IPS-15b (cell line): ENCODE results near the gene SPX.

Experiments used
- H3K27me3 ChIP-seq: one replicate; pipeline ENCODE4 v1.6.1; 2013; ENCODE audit warnings: low read length; ENCODE audit not compliant: control insufficient read depth, insufficient read depth
- H3K36me3 ChIP-seq: one replicate; pipeline ENCODE4 v1.6.1; 2013; ENCODE audit warnings: low read length; ENCODE audit not compliant: control insufficient read depth, insufficient read depth
- H3K4me1 ChIP-seq: one replicate; pipeline ENCODE4 v1.6.1; 2013; ENCODE audit warnings: mild to moderate bottlenecking, low read length; ENCODE audit not compliant: control insufficient read depth, insufficient read depth
- H3K4me3 ChIP-seq: one replicate; pipeline ENCODE4 v1.5.1; 2013; ENCODE audit warnings: low read depth, low read length
- H3K9ac ChIP-seq: one replicate; pipeline ENCODE4 v1.6.1; 2013; ENCODE audit warnings: low read depth, mild to moderate bottlenecking, low read length
- H3K9me3 ChIP-seq: one replicate; pipeline ENCODE4 v1.6.1; 2013; ENCODE audit warnings: mild to moderate bottlenecking, low read length; ENCODE audit not compliant: control insufficient read depth, insufficient read depth

The SPX gene

DNA sequence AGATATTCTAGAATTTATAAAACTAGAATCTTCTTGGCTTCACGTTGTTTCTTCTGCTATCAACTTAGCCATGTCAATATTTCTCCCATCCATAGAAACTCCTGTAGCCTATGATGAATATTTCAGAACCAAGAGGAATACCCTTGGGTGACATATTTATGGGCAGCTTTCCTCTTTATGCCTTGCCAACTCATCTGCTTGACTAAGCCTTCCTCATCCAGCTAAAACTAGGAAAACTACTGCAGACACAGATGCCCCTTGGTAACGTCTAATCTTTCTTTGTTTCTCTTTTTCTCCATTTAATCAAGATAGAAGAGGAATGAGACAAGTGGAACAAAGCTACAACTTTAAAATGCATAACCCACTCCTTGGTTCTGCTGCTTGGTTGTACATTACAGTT, 18.2 kb upstream of the SPX start:
- Histone ChIP-seq H3K4me1 (peaks cover 3% of the 10 kb centered on the region), H3K27me3 (no peaks in the 10 kb centered on the region), H3K9ac (no peak overlapping the region), H3K36me3 (peaks cover 3% of the 10 kb centered on the region), H3K9me3 (no peaks in the 10 kb centered on the region), H3K4me3 (no peak overlapping the region)

DNA sequence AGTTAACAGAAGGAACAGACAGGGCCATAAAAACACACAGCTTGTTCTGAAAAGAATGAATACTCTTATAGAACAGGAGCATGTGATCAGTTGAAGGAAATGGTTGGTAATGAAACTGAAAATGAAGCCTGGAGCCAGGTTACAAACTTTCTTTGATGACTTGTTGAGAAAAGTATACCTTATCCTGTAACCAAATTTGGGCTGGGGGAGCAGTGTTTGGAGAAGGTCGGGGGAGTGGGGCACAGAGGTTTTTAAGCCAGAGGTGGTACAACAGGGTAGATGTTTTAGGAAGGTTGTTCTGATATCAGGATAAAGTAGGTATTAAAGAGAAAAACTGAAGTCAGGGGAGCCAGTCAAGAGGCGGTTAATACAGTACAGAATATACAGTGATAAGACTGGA, 16.3 kb upstream of the SPX start:
- Histone ChIP-seq H3K4me1 (no peaks in the 10 kb centered on the region), H3K36me3 (peaks cover 3% of the 10 kb centered on the region)

DNA sequence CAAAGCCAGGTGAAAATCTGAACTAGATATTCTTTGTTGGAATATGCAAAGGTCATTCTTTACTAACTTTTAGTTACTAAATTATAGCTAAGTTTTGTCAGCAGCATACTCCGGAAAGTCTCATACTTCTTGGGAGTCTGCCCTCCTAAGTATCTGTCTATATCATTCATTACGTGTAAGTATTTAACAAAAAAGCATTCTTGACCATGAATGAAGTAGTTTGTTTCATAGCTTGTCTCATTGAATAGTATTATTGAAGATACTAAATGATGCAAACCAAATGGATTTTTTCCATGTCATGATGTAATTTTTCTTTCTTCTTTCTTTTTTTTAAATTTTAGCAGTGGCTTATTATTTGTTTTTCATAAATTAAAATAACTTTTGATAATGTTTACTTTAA, 9.8 kb upstream of the SPX start:
- Histone ChIP-seq H3K27me3 (no peaks in the 10 kb centered on the region), H3K4me3 (no peak overlapping the region), H3K36me3 (no peaks in the 10 kb centered on the region), H3K4me1 (no peaks in the 10 kb centered on the region), H3K9ac (no peak overlapping the region), H3K9me3 (no peaks in the 10 kb centered on the region)

More for the DNA sequence above, 16.3 kb upstream of the SPX start:
- Histone ChIP-seq H3K9me3 (no peaks in the 10 kb centered on the region), H3K4me3 (no peak overlapping the region), H3K9ac (no peak overlapping the region), H3K27me3 (no peaks in the 10 kb centered on the region)

- no peaks in the 10 kb centered on the region for H3K27me3 ChIP-seq
- H3K4me3 ChIP-seq: no peak overlapping the region
- H3K9me3 ChIP-seq: no peaks in the 10 kb centered on the region
- no peaks in the 10 kb centered on the region for H3K36me3 ChIP-seq
- no peak overlapping the region for H3K9ac ChIP-seq
- H3K4me1 ChIP-seq: no peaks in the 10 kb centered on the region
These were observed 7.6 kb upstream of the SPX start for GRCh38 chr12:21518451-21518850.

DNA sequence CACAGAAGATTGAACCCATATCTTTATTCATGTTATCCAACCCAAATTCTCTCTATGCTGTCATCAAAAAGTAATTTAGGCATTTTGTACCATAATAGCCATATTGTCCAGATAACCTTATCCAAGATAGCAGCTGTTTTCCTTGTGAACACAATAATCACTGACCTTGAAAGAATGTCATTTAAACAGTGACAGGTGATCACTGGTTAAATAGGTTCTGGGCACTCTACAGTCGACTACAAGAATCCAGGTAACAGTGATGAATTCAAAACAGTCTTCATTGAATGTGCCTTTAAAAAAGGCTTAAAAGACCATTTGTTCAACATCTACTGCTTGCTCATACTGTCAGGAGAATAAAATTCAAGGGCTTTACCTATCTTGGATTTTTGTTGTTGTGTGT, 4.6 kb upstream of the SPX start:
- no peaks in the 10 kb centered on the region for H3K36me3 ChIP-seq
- H3K4me1 ChIP-seq: no peaks in the 10 kb centered on the region
- peaks cover 17% of the 10 kb centered on the region for H3K27me3 ChIP-seq
- no peaks in the 10 kb centered on the region for H3K9me3 ChIP-seq
- H3K4me3 ChIP-seq: no peak overlapping the region
- no peak overlapping the region for H3K9ac ChIP-seq

- H3K4me3 ChIP-seq: no peak overlapping the region
- no peak overlapping the region for H3K9ac ChIP-seq
- H3K27me3 ChIP-seq: peaks cover 32% of the 10 kb centered on the region
- H3K9me3 ChIP-seq: no peaks in the 10 kb centered on the region
- H3K4me1 ChIP-seq: no peaks in the 10 kb centered on the region
- H3K36me3 ChIP-seq: no peaks in the 10 kb centered on the region
These were observed 2.9 kb upstream of the SPX start for GRCh38 chr12:21523148-21523547.

GRCh38 chr12:21526721-21527345, 737 bp downstream of the SPX start:
- Histone ChIP-seq H3K9me3 (no peaks in the 10 kb centered on the region), H3K27me3 (peaks cover 66% of the 10 kb centered on the region), H3K4me3 (peak overlapping the region; percentile 79), H3K4me1 (no peaks in the 10 kb centered on the region), H3K36me3 (no peaks in the 10 kb centered on the region), H3K9ac (no peak overlapping the region)

GRCh38 chr12:21527451-21528180, 1.5 kb downstream of the SPX start:
- Histone ChIP-seq H3K9me3 (no peaks in the 10 kb centered on the region), H3K36me3 (no peaks in the 10 kb centered on the region), H3K9ac (peak overlapping the region; percentile 13), H3K4me3 (peak overlapping the region; percentile 79), H3K4me1 (no peaks in the 10 kb centered on the region), H3K27me3 (peaks cover 70% of the 10 kb centered on the region)

- no peak overlapping the region for H3K9ac ChIP-seq
- H3K4me1 ChIP-seq: no peaks in the 10 kb centered on the region
- H3K36me3 ChIP-seq: no peaks in the 10 kb centered on the region
- peaks cover 70% of the 10 kb centered on the region for H3K27me3 ChIP-seq
- no peaks in the 10 kb centered on the region for H3K9me3 ChIP-seq
- no peak overlapping the region for H3K4me3 ChIP-seq
These were observed 2.9 kb downstream of the SPX start for GRCh38 chr12:21528953-21529352.

DNA sequence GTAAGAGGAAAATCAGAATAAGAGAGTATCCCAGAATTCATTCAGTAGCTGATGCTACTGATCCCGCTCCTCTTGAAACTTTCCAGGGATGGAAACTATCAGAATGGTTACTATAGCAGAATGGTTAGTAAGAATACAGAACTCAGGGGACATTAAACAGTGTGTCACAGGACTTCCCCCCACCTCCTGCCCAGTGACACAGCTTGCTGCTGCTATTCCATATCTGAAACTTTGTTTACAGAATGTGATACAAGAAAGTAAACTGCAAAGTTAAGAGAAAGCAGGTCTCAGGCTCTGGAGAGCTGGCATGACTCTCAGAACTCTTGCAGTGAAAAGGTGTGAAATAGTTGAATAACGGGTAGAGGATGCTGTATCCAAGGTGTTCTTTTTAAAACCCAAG, 3.4 kb downstream of the SPX start:
- Histone ChIP-seq H3K36me3 (no peaks in the 10 kb centered on the region), H3K4me1 (no peaks in the 10 kb centered on the region), H3K4me3 (no peak overlapping the region), H3K9ac (no peak overlapping the region), H3K27me3 (peaks cover 70% of the 10 kb centered on the region), H3K9me3 (no peaks in the 10 kb centered on the region)

DNA sequence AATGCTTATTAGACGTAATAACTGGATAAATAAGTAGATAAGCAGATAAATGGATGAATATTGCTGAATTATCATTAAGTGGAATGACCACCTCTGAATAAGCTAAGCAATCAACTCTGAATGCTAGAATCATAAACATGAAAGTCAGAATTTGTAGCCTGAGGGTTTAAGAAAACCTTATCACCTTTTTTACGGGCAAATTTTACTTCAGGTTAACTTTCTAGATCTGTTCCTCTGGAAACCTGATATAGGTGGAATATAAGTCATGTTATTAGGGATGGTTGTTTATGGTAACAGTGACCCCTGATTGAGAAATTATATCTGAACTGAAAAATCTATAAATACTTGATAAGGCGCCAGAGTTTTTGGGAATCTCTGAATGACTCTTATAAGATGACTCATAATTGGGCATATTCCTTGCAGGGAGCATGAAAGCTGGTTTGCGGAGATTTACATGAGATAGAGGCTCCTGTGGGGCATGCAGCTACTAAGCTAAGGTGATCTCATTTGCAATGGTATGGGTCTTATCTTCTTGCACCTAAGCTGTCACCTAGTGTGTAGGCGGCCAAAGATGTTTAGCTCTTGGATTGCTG, 12.1 kb downstream of the SPX start:
- Histone ChIP-seq H3K36me3 (no peaks in the 10 kb centered on the region), H3K27me3 (peaks cover 3% of the 10 kb centered on the region), H3K4me1 (no peaks in the 10 kb centered on the region), H3K9ac (no peak overlapping the region), H3K9me3 (no peaks in the 10 kb centered on the region), H3K4me3 (no peak overlapping the region)

DNA sequence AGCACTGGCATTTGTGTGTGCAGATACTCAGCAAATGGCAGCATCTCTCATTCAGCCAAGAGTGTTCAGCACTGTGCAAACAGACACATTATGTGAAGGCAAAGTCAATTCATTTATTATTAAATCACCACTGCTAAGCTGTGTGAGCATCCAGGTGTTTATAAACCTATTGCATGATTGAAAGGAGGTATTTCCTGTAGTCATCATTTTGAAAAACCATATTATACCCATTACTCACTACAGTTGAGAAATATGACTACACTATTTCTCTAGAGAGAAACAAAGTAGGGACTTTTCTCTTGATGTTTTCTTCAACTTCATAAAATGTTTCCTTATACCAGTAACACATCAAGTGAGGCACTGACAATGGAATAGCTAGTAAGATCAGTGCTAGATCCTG, 13.7 kb downstream of the SPX start:
- Histone ChIP-seq H3K9me3 (no peaks in the 10 kb centered on the region), H3K36me3 (no peaks in the 10 kb centered on the region), H3K4me3 (no peak overlapping the region), H3K27me3 (peaks cover 3% of the 10 kb centered on the region), H3K4me1 (no peaks in the 10 kb centered on the region), H3K9ac (no peak overlapping the region)
